Psoas muscle (tissue), 8 donors: Measurements from ENCODE around the gene PRKCI. TPM values are rescaled to one million over a fixed set of nuclear protein-coding genes. Genes with fewer than 3 reads are reported as not detected.
"Not testable (repeated sequence)": the region's sequence is repeated elsewhere in the genome, so short reads cannot be mapped to it uniquely, and the experiment has no call there.

Experiments used
- ATAC-seq, 4 donors: fragments of 200-7000 bp; cut with Tn5 transposase; one replicate each; pipeline ENCODE4 v1.9.1; 2020; ENCODE audit warnings: moderate library complexity in 3 of 4, mild to moderate bottlenecking in 2 of 4
- DNase-seq, 2 donors: peaks; one replicate each; pipeline ENCODE4 v3.0.0-alpha.2; 2020
- H3K27ac ChIP-seq: fragments of 200-600 bp; one replicate; pipeline ENCODE4 v1.8.0; 2022
- H3K27me3 ChIP-seq, 3 donors: fragments of 200-600 bp in 1 of 3; one replicate each; pipeline versions ENCODE4 v1.6.1 to v1.8.0; 2013 to 2022; ENCODE audit warnings: low read length in 2 of 3, mild to moderate bottlenecking in 2 of 3, moderate library complexity in 1 of 3; ENCODE audit not compliant: insufficient read depth in 3 of 3
- H3K36me3 ChIP-seq, 2 donors: fragments of 200-600 bp in 1 of 2; one replicate each; pipeline versions ENCODE4 v1.6.1 to v1.8.0; 2013 to 2022; ENCODE audit warnings: low read depth in 1 of 2, mild to moderate bottlenecking in 1 of 2, moderate library complexity in 1 of 2; ENCODE audit not compliant: insufficient read depth in 1 of 2
- H3K4me1 ChIP-seq: fragments of 200-600 bp; one replicate; pipeline ENCODE4 v1.8.0; 2022
- H3K4me3 ChIP-seq: fragments of 200-600 bp; one replicate; pipeline ENCODE4 v1.8.0; 2022; ENCODE audit warnings: mild to moderate bottlenecking
- H3K9me3 ChIP-seq: fragments of 200-600 bp; one replicate; pipeline ENCODE4 v1.8.0; 2022
- WGBS, 3 donors: extraction: QIAGEN DNeasy Blood & Tissue Kit; methylation state at CpG; one replicate each; pipeline versions ENCODE4 v1.1.6 to v1.1.7; 2013; 5-methylcytosine and 5-hydroxymethylcytosine counted together
- intact Hi-C, 2 donors: fragments of 100-400 bp; cut with DNase I; formaldehyde crosslinking; loops; one replicate each; pipeline versions ENCODE4 v1.11.0 to v1.14.2; 2022
- polyA plus RNA-seq, 3 donors: library from polyadenylated mRNA; stranded (reverse); fragments of 200-250 nt; gene quantifications; one replicate each; pipeline ENCODE4 v1.2.3, GENCODE V29; 2013
- total RNA-seq, 4 donors: library from RNA; stranded (reverse); fragmentation: NEBNext Ultra II Directional in 2 of 4; extraction: Animal tissue kit (Norgen Biotek cat#: 25700) in 2 of 4; gene quantifications; one replicate each; pipeline versions ENCODE4 v1.2.1 to v1.2.4, GENCODE V29; 2021 to 2023
- TF ChIP-seq, protein P1 (sequence below): fragments of 200-600 bp; IDR thresholded peaks from one replicate; pipeline ENCODE4 v1.8.0; 2022; ENCODE audit warnings: antibody characterized with exemption
- donor health status: healthy with polysubstance abuse.
- donor health status: DM: no; HTN: no; CAD: no; lungs with moderate emphysema.
- donor health status: Bipolar disorder and iron deficiency.
- donor health status: healthy.
- donor health status: DM: yes; HTN: yes; CAD: no.
- donor health status: DM: no; HTN: no; CAD: no.
- donor health status: DM: no; HTN: no; CAD: no.
- donor health status: DM: yes; HTN: yes; CAD: no.

The PRKCI gene
- total and polyA plus RNA-seq, 7 donors = 7.3 to 19.8 (median 14.2) TPM

DNA sequence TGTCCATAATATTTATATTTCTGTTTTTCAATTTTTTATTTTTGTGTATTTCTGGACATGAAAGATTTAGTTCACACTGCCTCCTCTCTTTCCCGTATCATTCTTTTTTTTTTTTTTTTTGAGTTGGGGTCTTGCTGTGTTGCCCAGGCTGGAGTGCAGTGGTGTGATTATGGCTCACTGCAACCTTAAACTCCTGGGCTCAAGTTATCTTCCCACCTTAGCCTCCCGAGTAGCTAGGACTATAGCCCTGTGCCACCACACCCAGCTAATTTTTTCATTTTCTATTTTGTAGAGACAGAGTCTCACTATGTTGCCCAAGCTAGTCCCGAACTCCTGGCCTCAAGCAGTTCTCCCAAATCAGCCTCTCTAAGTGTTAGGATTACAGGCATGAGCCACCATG is 53.6 kb downstream of the PRKCI start:
- no peak overlapping the region for H3K4me3 ChIP-seq
- H3K27ac ChIP-seq = no peak overlapping the region
- no peaks in the 10 kb centered on the region for H3K9me3 ChIP-seq
- H3K27me3 ChIP-seq = no peaks in the 10 kb centered on the region
- H3K4me1 ChIP-seq = no peaks in the 10 kb centered on the region
- H3K36me3 ChIP-seq = peaks cover 0 to 80% of the 10 kb centered on the region in 2 donors
- ATAC-seq (no peak), DNase-seq (no peak)
- 97 to 100% (median 97%) methylated on average over 3 of the region's 3 CpGs for WGBS, 3 donors
- intact Hi-C loops = no loop called here
- TF ChIP-seq, protein P1, sequence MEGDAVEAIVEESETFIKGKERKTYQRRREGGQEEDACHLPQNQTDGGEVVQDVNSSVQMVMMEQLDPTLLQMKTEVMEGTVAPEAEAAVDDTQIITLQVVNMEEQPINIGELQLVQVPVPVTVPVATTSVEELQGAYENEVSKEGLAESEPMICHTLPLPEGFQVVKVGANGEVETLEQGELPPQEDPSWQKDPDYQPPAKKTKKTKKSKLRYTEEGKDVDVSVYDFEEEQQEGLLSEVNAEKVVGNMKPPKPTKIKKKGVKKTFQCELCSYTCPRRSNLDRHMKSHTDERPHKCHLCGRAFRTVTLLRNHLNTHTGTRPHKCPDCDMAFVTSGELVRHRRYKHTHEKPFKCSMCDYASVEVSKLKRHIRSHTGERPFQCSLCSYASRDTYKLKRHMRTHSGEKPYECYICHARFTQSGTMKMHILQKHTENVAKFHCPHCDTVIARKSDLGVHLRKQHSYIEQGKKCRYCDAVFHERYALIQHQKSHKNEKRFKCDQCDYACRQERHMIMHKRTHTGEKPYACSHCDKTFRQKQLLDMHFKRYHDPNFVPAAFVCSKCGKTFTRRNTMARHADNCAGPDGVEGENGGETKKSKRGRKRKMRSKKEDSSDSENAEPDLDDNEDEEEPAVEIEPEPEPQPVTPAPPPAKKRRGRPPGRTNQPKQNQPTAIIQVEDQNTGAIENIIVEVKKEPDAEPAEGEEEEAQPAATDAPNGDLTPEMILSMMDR = no peak

DNA sequence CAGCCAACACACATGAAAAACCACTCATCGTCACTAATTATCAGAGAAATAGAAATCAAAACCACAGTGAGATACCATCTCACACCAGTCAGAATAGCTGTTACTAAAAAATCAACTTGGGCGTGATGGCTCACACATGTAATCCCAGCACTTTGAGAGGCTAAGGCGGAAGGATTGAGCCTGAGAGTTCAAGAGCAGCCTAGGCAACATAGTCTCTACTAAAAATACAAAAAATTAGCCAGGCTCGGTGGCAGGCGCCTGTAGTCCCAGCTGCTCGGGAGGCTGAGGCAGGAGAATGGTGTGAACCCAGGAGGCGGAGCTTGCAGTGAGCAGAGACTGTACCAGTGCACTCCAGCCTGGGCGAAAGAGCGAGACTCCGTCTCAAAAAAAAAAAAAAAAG is 55.1 kb downstream of the PRKCI start:
- H3K9me3 ChIP-seq, intact Hi-C loops, DNase-seq, ATAC-seq, H3K4me1 ChIP-seq, H3K27ac ChIP-seq, H3K27me3 ChIP-seq, H3K4me3 ChIP-seq: not testable (repeated sequence)
- WGBS, 3 donors = 85 to 95% (median 93%) methylated on average over 10 of the region's 10 CpGs
- H3K36me3 ChIP-seq = peaks cover 4 to 82% of the 10 kb centered on the region in 2 donors

DNA sequence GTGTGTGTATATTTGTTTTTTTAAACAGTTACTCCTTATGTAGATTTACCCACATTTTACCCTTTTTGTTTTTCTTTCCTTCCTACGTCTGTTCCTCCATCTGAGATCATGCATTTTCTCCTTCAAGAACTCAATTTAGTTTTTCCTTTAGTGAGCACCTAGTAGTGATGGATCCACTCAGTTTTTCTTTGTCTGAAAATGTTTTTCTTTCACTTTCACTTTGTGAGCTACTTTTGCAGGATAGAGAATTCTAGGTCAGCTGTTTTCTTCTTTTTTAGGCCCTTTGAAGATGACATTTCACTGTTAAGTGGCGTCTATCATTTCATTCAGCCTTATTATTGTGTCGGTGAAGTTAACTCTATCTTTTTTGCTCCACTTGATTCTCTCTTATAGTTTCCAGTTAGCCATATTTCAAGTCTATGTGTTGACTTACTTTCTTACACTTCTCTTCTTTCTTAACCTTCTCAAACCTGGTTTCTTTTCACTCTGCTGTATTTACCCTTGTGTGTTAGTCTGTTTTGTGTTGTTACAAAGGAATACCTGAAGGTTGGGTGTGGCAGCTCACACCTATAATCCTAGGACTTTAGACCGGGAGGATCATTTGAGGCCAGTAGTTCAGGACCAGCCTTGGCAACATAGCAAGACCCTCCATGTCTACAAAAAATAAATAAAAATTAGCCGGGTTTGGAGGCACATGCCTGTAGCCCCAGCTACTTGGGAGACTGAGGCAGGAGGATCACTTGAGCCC is 55.8 kb downstream of the PRKCI start:
- Histone ChIP-seq H3K36me3 (peaks cover 4 to 78% of the 10 kb centered on the region in 2 donors), H3K4me1 (no peaks in the 10 kb centered on the region), H3K9me3 (no peaks in the 10 kb centered on the region), H3K27ac (no peak overlapping the region), H3K4me3 (no peak overlapping the region), H3K27me3 (no peaks in the 10 kb centered on the region)
- ATAC-seq (no peak), DNase-seq (no peak)
- TF ChIP-seq, protein P1 = no peak
- intact Hi-C loops = no loop called here
- WGBS, 3 donors = 86 to 91% (median 90%) methylated on average over 5 of the region's 5 CpGs

DNA sequence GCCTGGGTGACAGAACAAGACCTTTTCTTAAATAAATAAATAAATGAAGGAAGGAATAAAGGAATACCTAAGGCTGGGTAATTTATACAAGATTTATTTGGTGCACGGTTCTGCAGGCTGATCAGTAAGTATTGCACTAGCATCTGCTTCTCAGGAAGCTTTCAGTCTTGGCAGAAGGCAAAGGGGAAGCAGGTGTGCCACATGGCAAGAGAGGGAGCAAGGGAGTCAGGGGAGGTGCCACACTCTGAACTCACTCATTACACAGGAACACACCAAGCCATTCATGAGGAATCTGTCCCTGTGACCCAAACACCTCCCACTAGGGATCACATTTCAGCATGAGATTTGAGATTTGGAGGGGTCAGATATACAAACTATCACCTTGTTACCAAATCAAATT is 56.4 kb downstream of the PRKCI start:
- intact Hi-C loops = no loop called here
- ATAC-seq = no peak
- no peak for DNase-seq
- Histone ChIP-seq H3K36me3 (peaks cover 4 to 72% of the 10 kb centered on the region in 2 donors), H3K27ac (no peak overlapping the region), H3K4me3 (no peak overlapping the region), H3K27me3 (no peaks in the 10 kb centered on the region), H3K4me1 (no peaks in the 10 kb centered on the region), H3K9me3 (no peaks in the 10 kb centered on the region)
- 68 to 75% (median 73%) methylated on average over 1 of the region's 1 CpG for WGBS, 3 donors
- TF ChIP-seq, protein P1 = no peak

DNA sequence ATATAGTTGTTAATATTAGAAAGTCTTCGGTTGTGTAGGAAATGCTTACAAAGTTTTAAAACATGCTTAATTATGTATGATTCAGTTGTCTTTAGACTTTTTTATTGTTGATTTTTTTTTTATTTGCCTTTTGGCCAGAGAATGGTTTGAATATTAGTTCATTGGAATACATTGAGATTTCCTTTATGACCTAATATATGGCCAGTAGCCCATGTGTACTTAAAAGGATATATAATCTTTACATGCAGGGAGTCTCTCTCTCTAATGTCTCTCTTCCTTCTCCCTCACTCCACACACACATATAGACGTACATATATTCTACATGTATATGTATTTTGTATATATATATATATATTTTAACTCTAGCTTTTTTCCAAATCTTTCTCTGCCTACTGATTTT is 68.0 kb downstream of the PRKCI start:
- Histone ChIP-seq H3K9me3 (no peaks in the 10 kb centered on the region), H3K27ac (no peak overlapping the region), H3K4me1 (no peaks in the 10 kb centered on the region), H3K36me3 (peaks cover 0 to 50% of the 10 kb centered on the region in 2 donors), H3K4me3 (no peak overlapping the region), H3K27me3 (no peaks in the 10 kb centered on the region)
- WGBS, 3 donors = 92 to 97% (median 93%) methylated on average over 2 of the region's 2 CpGs
- intact Hi-C loops = no loop called here
- TF ChIP-seq, protein P1 = no peak
- DNase-seq = no peak
- ATAC-seq = no peak
